T-helper 17 cell (primary cell): ENCODE data around the gene MFSD6L. TPM values are rescaled to one million over a fixed set of nuclear protein-coding genes. Genes with fewer than 3 reads are reported as not detected.

ENCODE experiments used
- ATAC-seq: fragments of 150-1000 bp; cut with Tn5 transposase; 2 replicates; pipeline ENCODE4 v1.10.0; 2021; ENCODE audit warnings: mild to moderate bottlenecking, moderate library complexity
- DNase-seq, 3 donors: peaks; one replicate each; pipeline versions ENCODE4 v3.0.0 to v3.0.0-alpha.2; 2020 to 2021
- H3K9me3 ChIP-seq: one replicate; pipeline ENCODE4 v1.7.0; 2013; ENCODE audit warnings: low read length, mild to moderate bottlenecking; ENCODE audit not compliant: control insufficient read depth, poor library complexity, severe bottlenecking
- H3K27ac Mint-ChIP-seq: one replicate; pipeline ENCODE4 v1.8.0; 2022; ENCODE audit warnings: mild to moderate bottlenecking, moderate library complexity, mixed read lengths
- H3K27me3 Mint-ChIP-seq: one replicate; pipeline ENCODE4 v1.8.0; 2022; ENCODE audit warnings: mixed read lengths
- H3K36me3 Mint-ChIP-seq: one replicate; pipeline ENCODE4 v1.8.0; 2022; ENCODE audit warnings: low read depth, mixed read lengths
- H3K4me1 Mint-ChIP-seq: one replicate; pipeline ENCODE4 v1.8.0; 2022; ENCODE audit warnings: mild to moderate bottlenecking, mixed read lengths
- H3K4me3 Mint-ChIP-seq: one replicate; pipeline ENCODE4 v1.8.0; 2022; ENCODE audit warnings: mild to moderate bottlenecking, moderate library complexity, mixed read lengths
- total RNA-seq, 4 donors: library from RNA in 2 of 4; stranded (reverse) in 2 of 4; gene quantifications; one replicate each; pipeline ENCODE4 v1.2.3 and lab custom pipeline; 2022 to 2026

Gene MFSD6L
- total RNA-seq: not detected
- 0 to 0.08 reads per million in 2 donors for total RNA-seq (lab: John Stamatoyannopoulos, UW)

- H3K27ac Mint-ChIP-seq: no peak within 1 kb of the TSS
- peak; percentile 27 for ATAC-seq
- peaks cover 15% of the 10 kb centered on the region for H3K27me3 Mint-ChIP-seq
- no peaks in the 10 kb centered on the region for H3K4me1 Mint-ChIP-seq
- no peaks in the 10 kb centered on the region for H3K36me3 Mint-ChIP-seq
- no peaks in the 10 kb centered on the region for H3K9me3 ChIP-seq
- no peak within 1 kb of the TSS for H3K4me3 Mint-ChIP-seq
- no peak for DNase-seq
Observed at GRCh38 chr17:8798846-8799569, at the start of gene MFSD6L. Gene MFSD6L (minus strand): TSS chr17:8799365. CDS start chr17:8799120, 245 bp downstream.

- H3K4me3 Mint-ChIP-seq: no peak overlapping the region
- H3K4me1 Mint-ChIP-seq: peaks cover 5% of the 10 kb centered on the region
- no peak overlapping the region for H3K27ac Mint-ChIP-seq
- ATAC-seq: no peak
- peaks cover 5% of the 10 kb centered on the region for H3K27me3 Mint-ChIP-seq
- DNase-seq: no peak
- peaks cover 3% of the 10 kb centered on the region for H3K36me3 Mint-ChIP-seq
- no peaks in the 10 kb centered on the region for H3K9me3 ChIP-seq
Observed at GRCh38 chr17:8847891-8848290, 48.7 kb upstream of the MFSD6L start.

GRCh38 chr17:8846768-8847211 is 47.6 kb upstream of the MFSD6L start:
- Mint-ChIP-seq H3K27me3 (peaks cover 3% of the 10 kb centered on the region), H3K36me3 (peaks cover under 1% of the 10 kb centered on the region), H3K27ac (no peak overlapping the region), H3K4me1 (peaks cover 3% of the 10 kb centered on the region), H3K4me3 (no peak overlapping the region)
- no peaks in the 10 kb centered on the region for H3K9me3 ChIP-seq
- ATAC-seq: no peak
- no peak for DNase-seq

GRCh38 chr17:8844229-8845218 is 45.4 kb upstream of the MFSD6L start:
- no peak for ATAC-seq
- Mint-ChIP-seq H3K27me3 (no peaks in the 10 kb centered on the region), H3K4me3 (no peak overlapping the region), H3K36me3 (no peaks in the 10 kb centered on the region), H3K27ac (no peak overlapping the region), H3K4me1 (peaks cover 3% of the 10 kb centered on the region)
- no peak for DNase-seq
- H3K9me3 ChIP-seq: no peaks in the 10 kb centered on the region

- peaks cover 6% of the 10 kb centered on the region for H3K27me3 Mint-ChIP-seq
- DNase-seq (no peak), ATAC-seq (no peak)
- no peaks in the 10 kb centered on the region for H3K9me3 ChIP-seq
- peaks cover 3% of the 10 kb centered on the region for H3K4me1 Mint-ChIP-seq
- no peaks in the 10 kb centered on the region for H3K36me3 Mint-ChIP-seq
- H3K4me3 Mint-ChIP-seq: no peak overlapping the region
- H3K27ac Mint-ChIP-seq: no peak overlapping the region
Observed at GRCh38 chr17:8843344-8843743, 44.2 kb upstream of the MFSD6L start.

GRCh38 chr17:8841844-8842243 is 42.7 kb upstream of the MFSD6L start:
- Mint-ChIP-seq H3K36me3 (no peaks in the 10 kb centered on the region), H3K27me3 (peaks cover 12% of the 10 kb centered on the region), H3K4me3 (no peak overlapping the region), H3K4me1 (peaks cover 3% of the 10 kb centered on the region), H3K27ac (peak overlapping the region; percentile 47)
- ATAC-seq: no peak
- no peaks in the 10 kb centered on the region for H3K9me3 ChIP-seq
- DNase-seq: no peak

GRCh38 chr17:8839410-8839935 is 40.3 kb upstream of the MFSD6L start:
- Mint-ChIP-seq H3K36me3 (no peaks in the 10 kb centered on the region), H3K27me3 (peaks cover 12% of the 10 kb centered on the region), H3K4me1 (peaks cover 3% of the 10 kb centered on the region), H3K4me3 (no peak overlapping the region), H3K27ac (no peak overlapping the region)
- DNase-seq: no peak
- ATAC-seq: no peak
- no peaks in the 10 kb centered on the region for H3K9me3 ChIP-seq

- no peak overlapping the region for H3K4me3 Mint-ChIP-seq
- ATAC-seq (no peak), DNase-seq (no peak)
- H3K4me1 Mint-ChIP-seq: peaks cover 3% of the 10 kb centered on the region
- H3K9me3 ChIP-seq: no peaks in the 10 kb centered on the region
- H3K27ac Mint-ChIP-seq: no peak overlapping the region
- peaks cover 12% of the 10 kb centered on the region for H3K27me3 Mint-ChIP-seq
- H3K36me3 Mint-ChIP-seq: no peaks in the 10 kb centered on the region
Observed at GRCh38 chr17:8838551-8839095, 39.5 kb upstream of the MFSD6L start.

GRCh38 chr17:8837563-8838075 is 38.5 kb upstream of the MFSD6L start:
- H3K4me3 Mint-ChIP-seq: no peak overlapping the region
- peaks cover 12% of the 10 kb centered on the region for H3K27me3 Mint-ChIP-seq
- H3K36me3 Mint-ChIP-seq: no peaks in the 10 kb centered on the region
- DNase-seq: no peak
- no peaks in the 10 kb centered on the region for H3K4me1 Mint-ChIP-seq
- no peak overlapping the region for H3K27ac Mint-ChIP-seq
- ATAC-seq: no peak
- H3K9me3 ChIP-seq: no peaks in the 10 kb centered on the region

- H3K9me3 ChIP-seq: no peaks in the 10 kb centered on the region
- Mint-ChIP-seq H3K27ac (no peak overlapping the region), H3K4me3 (no peak overlapping the region), H3K4me1 (no peaks in the 10 kb centered on the region), H3K36me3 (no peaks in the 10 kb centered on the region), H3K27me3 (peaks cover 12% of the 10 kb centered on the region)
- DNase-seq (no peak), ATAC-seq (no peak)
Observed at GRCh38 chr17:8836821-8837562, 37.8 kb upstream of the MFSD6L start.

GRCh38 chr17:8835631-8836364 is 36.6 kb upstream of the MFSD6L start:
- peaks cover 12% of the 10 kb centered on the region for H3K27me3 Mint-ChIP-seq
- no peaks in the 10 kb centered on the region for H3K36me3 Mint-ChIP-seq
- ATAC-seq (no peak), DNase-seq (no peak)
- H3K4me1 Mint-ChIP-seq: no peaks in the 10 kb centered on the region
- H3K4me3 Mint-ChIP-seq: no peak overlapping the region
- H3K27ac Mint-ChIP-seq: no peak overlapping the region
- H3K9me3 ChIP-seq: no peaks in the 10 kb centered on the region

GRCh38 chr17:8835106-8835505 is 35.9 kb upstream of the MFSD6L start:
- no peak for ATAC-seq
- H3K27ac Mint-ChIP-seq: no peak overlapping the region
- peaks cover 12% of the 10 kb centered on the region for H3K27me3 Mint-ChIP-seq
- no peaks in the 10 kb centered on the region for H3K4me1 Mint-ChIP-seq
- H3K9me3 ChIP-seq: no peaks in the 10 kb centered on the region
- H3K36me3 Mint-ChIP-seq: no peaks in the 10 kb centered on the region
- DNase-seq: no peak
- H3K4me3 Mint-ChIP-seq: no peak overlapping the region
